HG02870 (cell line): ENCODE results near the gene FOXO6.

ENCODE experiments used
- ATAC-seq: cut with Tn5 transposase; IDR thresholded peaks from one replicate; pipeline ENCODE4 v1.9.1; 2021; ENCODE audit warnings: mild to moderate bottlenecking, moderate library complexity; ENCODE audit not compliant: unreplicated experiment

FOXO6 gene

GRCh38 chr1:41397020-41397419 is 35.8 kb downstream of the FOXO6 start:
- ATAC-seq: no peak

- no peak for ATAC-seq
Measured at GRCh38 chr1:41397753-41398330, 36.6 kb downstream of the FOXO6 start.

GRCh38 chr1:41399145-41399795 is 38.0 kb downstream of the FOXO6 start:
- no peak for ATAC-seq

- no peak for ATAC-seq
Measured at GRCh38 chr1:41400225-41400624, 39.0 kb downstream of the FOXO6 start.

- ATAC-seq: no peak
Measured at GRCh38 chr1:41401899-41402298, 40.7 kb downstream of the FOXO6 start.

- no peak for ATAC-seq
Measured at GRCh38 chr1:41404308-41404761, 43.1 kb downstream of the FOXO6 start.

GRCh38 chr1:41407664-41408252 is 46.5 kb downstream of the FOXO6 start:
- ATAC-seq: no peak

GRCh38 chr1:41408691-41409090 is 47.5 kb downstream of the FOXO6 start:
- no peak for ATAC-seq

GRCh38 chr1:41409825-41410224 is 48.6 kb downstream of the FOXO6 start:
- no peak for ATAC-seq

- ATAC-seq: no peak
Measured at GRCh38 chr1:41410462-41410861, 49.2 kb downstream of the FOXO6 start.

- no peak for ATAC-seq
Measured at GRCh38 chr1:41411229-41411628, 50.0 kb downstream of the FOXO6 start.

- ATAC-seq: no peak
Measured at GRCh38 chr1:41412748-41413147, 51.5 kb downstream of the FOXO6 start.

GRCh38 chr1:41413748-41414281 is 52.6 kb downstream of the FOXO6 start:
- ATAC-seq: no peak

GRCh38 chr1:41414296-41414695 is 53.1 kb downstream of the FOXO6 start:
- ATAC-seq: no peak

GRCh38 chr1:41414716-41415306 is 53.6 kb downstream of the FOXO6 start:
- ATAC-seq: no peak

- ATAC-seq: no peak
Measured at GRCh38 chr1:41416081-41416480, 54.8 kb downstream of the FOXO6 start.

- no peak for ATAC-seq
Measured at GRCh38 chr1:41416552-41417334, 55.5 kb downstream of the FOXO6 start.

GRCh38 chr1:41417335-41417682 is 56.1 kb downstream of the FOXO6 start:
- ATAC-seq: no peak

GRCh38 chr1:41417746-41418145 is 56.5 kb downstream of the FOXO6 start:
- no peak for ATAC-seq

GRCh38 chr1:41418857-41419583 is 57.8 kb downstream of the FOXO6 start:
- no peak for ATAC-seq
